CD1c-positive myeloid dendritic cell (primary cell): Measurements from ENCODE around the gene HCFC1.
"Not testable (repeated sequence)": the region's sequence is repeated elsewhere in the genome, so short reads cannot be mapped to it uniquely, and the experiment has no call there.

Experiments
- DNase-seq: peaks from one replicate; pipeline ENCODE4 v3.0.0-alpha.2; 2016; ENCODE audit errors: extremely low spot score

HCFC1 gene

DNA sequence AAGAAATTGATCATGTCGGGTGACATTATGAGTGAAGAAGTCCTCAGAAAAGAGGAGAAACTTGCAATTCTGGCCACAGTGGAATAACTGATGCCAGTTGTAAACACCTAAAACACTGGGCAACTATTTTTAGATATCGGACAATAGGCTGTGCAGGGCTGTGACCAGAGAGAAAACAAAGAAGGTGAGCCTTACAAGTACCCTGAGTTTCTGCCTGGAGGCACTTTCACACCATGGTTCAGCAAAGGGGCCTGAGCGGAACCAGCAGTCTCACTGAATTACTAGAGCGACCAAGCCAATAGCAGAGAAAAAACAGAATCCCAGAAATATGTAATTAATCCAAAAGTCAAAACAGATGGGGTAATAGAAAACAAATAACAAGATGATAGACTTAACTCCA, 36.9 kb upstream of the HCFC1 start:
- no peak for DNase-seq

DNA sequence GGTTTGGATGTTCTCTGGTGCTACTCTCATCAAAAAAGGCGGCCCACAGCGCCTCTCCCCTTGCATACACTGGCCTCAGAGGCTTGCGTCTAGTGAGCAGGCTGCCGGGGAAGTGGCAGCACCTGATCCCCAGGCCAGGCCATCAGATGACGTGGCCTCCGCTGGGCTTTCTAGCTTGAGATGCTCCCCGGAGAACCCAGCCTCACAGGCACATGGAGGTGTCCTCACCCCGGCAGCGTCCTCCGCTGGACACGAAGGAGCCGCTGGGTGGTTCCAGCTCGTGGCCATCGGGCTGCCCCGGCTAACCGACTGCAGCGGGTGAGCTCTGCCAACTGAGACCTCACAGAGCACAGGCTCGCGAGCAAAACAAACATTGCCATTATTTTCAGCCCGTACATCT, 35.3 kb upstream of the HCFC1 start:
- no peak for DNase-seq

DNA sequence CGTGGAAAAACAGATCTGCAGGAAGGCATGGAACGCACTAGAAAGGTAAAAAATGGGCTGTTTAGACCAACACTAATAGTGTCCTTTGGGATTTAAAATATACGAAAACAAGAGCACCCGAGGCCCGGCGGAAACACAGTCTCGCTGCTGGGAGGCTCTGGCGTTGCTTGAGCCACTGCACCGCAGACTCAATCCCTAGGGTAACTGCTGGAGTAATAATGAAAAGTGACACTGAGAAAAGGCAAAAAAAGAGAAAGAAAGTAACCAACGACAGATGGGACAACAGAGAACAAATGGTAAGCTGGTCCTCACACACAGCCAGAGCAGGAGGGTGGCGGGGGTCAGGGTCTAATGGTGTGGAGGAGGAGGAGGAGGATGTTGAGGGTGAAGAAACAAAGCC, 32.7 kb upstream of the HCFC1 start:
- DNase-seq = no peak

DNA sequence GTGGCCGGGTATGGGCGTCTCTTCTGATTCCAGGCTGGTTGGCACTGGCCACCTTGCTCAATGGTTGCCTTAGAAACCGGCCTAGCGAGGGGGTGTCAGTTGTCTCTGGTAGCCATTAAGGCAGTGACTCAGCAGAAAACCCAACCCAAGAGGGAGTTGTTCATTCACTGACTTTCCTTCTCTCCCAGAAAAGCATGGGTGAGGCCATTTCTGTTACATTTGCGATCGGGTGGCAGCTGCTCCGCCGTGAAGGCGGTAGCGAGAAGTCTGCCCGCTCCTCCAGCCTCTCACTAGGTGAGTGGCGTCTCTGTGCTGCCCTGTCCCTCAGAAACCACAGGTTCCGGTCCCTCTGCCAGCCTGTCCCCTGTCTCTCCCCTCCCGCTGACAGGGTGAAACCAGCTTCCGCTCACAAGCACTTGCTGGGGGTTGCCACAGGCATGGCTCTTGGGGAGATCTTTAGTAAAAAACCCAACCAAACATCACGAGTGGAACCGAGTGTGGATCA, 30.6 kb upstream of the HCFC1 start:
- peak; percentile 63 for DNase-seq

DNA sequence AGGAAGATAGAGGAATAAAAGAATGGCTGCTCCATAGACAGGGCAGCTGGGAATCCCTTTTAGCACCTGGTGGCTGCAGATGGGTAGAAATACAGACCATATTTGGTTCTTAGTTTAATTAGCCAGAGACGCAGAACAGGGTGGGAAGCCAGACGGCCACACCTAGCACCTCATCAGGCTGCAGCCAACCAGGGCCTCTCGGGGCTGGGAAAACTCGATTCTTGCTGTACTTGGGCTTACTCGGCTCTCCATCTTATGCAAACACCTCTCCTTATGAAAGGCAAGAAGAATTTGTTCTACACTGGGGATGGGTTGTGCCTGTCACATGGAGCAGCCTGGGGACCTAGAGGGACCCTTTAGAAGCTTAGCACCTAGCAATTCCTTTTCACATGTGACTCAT, 28.4 kb upstream of the HCFC1 start:
- no peak for DNase-seq

DNA sequence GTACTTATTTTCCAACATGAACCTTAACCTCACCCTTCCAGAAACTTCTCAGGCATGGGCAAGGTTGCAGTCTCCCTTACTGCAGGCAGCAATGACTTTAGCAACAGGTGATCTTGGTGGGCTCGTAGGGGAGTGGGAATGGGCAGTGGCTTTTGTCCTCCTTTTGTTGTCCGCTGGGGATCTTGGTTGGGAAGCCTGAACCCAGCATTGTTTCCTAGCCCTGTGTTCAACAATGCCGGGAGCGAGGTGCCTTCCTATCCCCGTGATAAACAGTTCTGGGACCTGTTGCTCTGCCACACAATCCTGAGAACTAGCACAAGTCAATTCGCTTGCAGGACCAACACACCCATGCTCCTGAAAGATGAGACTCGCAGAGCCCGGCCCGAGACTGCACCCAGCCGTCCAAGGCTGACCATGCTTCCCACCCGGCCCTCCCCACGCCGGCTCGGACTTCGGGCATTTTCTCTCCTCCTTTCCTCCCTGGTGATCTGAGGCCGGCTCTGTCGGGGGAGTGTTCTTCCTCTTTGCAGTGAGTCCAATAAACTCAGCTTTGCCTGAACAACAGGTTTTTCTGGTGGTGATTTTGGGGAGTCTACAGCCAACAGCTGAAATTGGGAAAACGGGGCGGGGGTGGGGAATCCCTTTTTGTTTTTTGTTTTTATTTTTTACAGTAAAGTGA, 27.9 kb upstream of the HCFC1 start:
- no peak for DNase-seq

DNA sequence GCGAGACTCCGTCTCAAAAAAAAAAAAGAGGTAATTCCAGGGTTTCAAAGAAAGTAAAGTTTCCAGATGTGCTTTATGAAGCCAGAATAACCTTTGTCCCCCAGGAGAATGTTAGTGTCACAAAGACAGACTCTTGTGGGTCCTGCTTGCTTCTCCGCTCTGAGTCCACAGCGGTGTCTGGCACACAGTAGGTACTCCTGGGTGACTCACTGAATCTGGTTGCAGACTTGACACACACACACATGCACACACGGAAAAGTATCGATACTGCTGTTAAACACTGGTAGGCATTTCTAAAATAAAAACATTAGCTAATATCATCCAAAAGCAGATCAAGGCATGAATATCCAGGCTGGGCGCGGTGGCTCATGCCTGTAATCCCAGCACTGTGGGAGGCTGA, 23.9 kb upstream of the HCFC1 start:
- no peak for DNase-seq

DNA sequence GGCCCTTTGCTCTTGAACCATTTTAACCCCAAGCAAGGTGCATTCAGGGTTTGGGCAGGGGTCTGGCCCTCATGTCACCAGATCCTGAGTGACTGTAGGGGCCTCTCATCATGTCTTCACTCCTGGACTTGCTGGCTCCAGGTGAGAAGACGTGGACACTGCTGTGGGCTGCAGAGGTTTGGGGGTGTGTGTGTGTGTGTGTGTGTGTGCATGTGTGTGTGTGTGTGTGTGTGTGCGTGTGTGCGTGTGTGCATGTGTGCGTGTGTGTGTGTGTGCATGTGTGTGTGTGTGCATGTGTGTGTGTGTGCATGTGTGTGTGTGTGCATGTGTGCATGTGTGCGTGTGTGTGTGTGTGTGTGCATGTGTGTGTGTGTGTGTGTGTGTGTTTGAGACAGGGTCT, 22.8 kb upstream of the HCFC1 start:
- DNase-seq = not testable (repeated sequence)

DNA sequence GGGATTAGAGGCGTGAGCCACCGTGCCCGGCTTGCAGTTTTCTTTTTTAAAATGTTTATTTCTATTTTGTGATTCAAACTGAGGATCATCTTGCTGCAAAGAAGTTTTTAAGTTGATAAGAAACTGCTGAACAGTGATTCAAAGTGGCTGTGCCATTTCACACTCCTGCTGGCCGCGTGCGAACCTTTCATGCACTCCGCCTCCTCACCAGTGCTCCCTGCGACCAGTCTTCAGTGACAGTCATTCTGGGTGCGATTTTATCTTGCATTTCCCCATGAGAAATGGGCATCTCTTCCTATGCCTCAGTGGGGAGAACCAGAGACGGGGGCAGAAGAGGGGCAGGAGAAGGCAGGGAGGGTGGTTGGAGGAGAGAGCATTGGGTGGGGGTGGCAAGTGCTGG, 22.4 kb upstream of the HCFC1 start:
- DNase-seq = no peak

DNA sequence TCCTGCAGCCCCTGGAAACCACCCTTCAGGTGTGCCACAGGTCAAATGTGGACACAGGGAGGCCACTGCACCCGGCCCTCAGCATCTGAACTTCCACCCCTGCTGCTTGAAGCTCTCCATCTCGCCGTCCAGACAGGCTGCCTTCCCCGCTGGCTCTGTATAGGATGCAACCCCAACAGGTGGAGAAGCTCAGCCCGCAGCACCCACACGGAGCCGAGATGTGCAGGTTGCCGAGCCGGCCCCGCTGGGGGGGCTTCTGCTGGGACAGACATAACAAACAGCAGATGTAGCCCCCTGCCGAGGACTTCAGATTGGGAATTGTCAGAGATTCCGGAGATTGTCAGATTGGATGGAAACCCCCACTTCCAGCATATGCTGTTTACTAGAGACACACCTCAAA, 21.5 kb upstream of the HCFC1 start:
- no peak for DNase-seq

DNA sequence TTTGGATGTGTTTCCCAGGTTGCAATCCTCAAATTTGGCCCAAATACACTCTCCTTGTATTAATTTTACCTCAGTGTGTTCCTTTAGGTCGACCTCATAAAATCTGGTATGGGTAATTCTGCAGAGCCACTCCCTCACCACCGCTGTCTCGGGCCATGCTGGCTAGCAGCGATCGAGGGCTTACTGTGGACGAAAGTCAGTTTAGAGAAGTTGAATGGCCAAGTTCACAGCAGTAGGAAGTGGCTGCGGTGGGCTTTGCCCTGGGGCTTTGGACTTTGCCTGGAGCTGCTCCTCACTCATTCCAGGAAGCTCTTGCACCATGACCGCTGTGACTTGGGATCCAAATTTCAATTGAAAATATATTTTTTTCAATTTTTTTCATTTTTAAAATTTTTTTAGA, 20.6 kb upstream of the HCFC1 start:
- DNase-seq = peak; percentile 28

DNA sequence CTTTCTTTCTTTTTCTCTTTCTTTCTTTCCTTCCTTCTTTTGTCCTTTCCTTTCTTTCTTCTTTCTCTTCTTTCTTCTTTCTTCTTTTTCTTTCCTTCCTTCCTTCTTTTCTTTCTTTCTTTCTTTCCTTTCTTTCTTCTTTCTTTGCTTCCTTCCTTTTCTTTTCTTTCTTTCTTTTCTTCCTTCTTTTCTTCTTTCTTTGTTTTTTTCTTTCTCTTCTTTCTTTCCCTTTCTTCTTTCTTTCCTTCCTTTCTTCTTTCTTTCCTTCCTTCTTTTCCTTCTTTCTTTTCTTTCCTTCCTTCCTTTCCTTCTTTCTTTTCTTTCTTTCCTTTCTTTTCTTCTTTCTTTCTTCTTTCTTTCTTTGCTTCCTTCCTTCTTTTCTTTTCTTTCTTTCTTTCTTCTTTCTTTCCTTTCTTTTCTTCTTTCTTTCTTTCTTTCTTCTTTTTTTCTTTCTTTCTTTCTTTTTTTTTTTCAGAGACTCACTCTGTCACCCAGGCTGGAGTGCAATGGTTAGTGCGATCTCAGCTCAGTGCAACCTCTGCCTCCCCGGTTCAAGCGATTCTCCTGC, 19.5 kb upstream of the HCFC1 start:
- DNase-seq = no peak

DNA sequence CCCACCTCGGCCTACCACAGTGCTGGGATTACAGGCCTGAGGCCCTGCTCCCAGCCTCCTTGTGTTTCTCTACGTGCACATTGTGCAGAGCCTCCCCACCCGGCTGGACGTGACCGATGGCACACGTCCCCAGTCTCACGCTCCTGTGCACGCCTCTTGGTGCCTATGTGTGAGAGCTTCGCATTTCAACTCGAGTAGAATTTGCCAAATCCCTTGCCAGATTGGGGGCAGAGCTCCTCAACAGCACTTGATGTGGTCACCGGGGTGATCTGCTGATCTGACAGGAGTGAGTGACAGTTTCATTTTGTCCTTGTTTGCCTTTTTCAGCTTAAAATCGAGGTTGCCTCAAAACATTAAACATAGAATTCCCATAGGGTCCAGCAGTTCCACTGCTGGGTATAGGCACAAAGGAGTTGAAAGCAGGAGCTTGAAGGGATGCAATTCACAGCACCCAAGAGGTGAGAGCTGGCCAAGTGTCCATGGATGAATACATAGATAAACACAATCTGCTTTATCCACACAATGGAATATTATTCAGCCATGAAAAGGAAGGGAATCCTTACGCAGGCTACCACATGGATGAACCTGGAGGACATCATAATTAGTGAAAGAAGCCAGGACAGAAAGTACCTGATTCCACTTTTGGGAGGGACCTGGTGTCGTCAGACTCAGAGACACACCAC, 18.5 kb upstream of the HCFC1 start:
- DNase-seq = no peak

DNA sequence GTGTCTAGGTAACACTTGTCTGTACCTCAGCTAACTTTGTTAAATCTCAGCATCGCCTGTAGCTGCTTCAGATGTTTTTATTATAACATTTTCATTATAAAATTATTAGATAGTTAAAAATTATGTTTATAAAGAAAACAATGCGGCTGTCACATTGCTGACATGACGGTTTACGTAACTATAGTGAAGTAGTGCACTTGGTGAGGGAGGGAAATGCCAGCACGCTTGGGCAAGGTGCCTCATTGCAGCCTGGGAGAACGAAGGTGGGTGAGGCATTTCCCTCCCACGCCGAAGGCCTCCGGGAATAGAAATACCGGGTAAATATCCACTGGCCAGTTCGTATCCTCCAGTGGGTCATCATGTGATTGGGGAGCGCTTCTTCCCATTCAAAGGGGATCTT, 16.9 kb upstream of the HCFC1 start:
- DNase-seq = no peak

DNA sequence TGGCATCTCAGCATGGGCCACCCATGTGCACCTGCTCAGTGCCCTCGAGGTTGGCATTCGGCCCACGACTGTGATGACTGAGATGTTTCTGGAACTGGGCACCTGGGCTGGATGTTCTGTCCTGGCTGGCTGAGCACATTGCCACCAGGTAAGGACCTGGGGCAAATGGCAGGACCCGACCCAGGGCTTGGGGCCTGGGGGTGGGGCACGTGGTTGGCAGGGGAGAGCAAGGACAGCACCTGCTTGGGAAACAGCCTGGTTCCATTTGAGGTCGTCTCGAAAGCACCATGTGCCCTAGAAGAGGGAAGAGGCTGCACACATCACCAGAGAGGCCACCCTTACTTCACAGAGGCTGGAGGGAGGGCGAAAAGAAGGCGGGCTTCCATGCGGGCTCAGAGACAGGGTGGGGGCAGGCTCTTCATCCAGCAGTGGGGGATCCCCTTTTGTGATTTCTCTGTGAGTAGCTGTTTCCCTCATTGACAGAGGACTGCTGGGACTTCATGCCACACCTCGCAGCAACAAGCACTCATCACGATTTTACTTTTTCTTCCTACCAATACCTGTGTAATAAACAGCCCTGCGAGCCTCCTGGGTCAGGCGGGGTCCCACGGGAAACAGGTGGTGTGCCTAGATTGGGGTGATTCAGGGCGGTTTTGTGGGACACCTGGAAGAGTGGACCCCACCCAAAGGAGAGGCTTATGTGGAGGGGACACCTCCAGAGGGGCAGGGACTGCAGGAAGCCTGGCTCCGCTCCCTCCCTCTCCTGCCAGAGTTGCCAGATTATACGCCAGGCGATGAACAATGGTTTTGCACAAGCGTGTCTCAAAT, 12.9 kb upstream of the HCFC1 start:
- no peak for DNase-seq

DNA sequence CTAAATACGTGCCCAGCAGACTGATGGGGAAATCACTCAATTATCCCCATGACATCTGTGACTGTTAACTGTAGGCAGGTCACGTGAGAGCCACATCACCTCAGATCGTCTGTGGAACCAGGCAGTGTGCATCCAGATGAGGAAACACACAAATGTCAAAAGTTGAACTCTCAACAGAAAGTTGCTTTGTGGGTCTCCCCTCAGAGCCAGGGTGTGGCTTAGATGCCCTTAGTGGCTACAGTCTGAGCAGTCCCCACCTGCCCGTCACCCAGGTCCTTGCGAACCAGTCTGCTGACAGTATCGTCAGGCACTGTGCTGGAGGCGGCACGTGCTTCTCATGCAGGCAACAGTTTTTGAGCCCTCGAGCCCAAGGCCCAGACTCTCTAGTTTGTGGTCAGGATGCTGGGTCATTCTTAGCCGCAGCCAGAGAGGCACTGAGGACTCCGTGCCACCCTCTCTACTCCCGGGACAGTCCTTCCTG, 11.7 kb upstream of the HCFC1 start:
- peak; percentile 66 for DNase-seq

DNA sequence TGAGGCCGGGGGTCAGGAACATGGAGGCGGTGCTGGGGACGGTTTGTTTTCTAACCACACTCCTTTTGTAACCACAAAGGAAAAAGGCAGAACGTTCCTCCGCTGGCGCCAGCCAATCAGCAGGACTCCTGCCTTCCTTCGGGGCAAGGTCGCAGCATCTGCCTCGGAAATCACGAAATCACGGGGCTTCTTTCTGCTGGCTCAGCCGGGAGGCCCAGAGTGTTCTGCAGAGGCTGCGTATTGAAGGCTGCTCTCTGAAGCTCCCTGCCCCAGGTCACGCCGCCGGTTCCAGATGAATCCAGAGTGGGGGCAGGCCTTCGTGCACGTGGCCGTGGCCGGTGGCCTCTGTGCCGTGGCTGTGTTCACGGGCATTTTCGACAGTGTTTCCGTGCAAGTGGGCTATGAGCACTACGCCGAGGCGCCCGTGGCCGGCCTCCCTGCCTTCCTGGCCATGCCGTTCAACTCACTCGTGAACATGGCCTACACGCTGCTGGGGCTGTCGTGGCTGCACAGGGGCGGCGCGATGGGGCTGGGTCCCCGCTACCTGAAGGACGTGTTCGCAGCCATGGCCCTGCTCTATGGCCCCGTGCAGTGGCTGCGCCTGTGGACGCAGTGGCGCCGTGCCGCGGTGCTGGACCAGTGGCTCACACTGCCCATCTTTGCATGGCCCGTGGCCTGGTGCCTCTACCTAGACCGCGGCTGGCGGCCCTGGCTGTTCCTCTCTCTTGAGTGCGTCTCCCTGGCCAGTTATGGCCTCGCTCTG, 10.3 kb upstream of the HCFC1 start:
- DNase-seq = peak; percentile 63

DNA sequence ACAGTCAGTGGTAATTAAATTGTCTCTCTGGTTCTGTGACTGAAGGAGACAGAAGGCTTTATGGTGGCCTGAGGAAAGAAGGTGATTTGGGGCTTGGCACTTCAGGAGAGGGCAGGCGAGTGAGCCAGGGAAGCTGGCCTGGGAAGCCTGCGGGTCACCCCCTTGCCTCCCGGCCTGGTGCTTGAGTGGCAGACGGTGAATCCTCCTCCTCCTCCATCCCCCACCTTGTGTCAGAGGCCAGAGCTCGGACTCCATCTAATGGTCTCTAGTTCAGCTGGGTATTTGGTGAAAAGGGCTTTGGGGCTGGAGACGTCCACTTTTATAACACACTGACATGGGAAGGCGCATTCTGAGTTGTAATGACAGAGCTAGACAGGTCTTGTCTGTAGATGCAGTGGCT, 9.6 kb upstream of the HCFC1 start:
- DNase-seq = no peak

DNA sequence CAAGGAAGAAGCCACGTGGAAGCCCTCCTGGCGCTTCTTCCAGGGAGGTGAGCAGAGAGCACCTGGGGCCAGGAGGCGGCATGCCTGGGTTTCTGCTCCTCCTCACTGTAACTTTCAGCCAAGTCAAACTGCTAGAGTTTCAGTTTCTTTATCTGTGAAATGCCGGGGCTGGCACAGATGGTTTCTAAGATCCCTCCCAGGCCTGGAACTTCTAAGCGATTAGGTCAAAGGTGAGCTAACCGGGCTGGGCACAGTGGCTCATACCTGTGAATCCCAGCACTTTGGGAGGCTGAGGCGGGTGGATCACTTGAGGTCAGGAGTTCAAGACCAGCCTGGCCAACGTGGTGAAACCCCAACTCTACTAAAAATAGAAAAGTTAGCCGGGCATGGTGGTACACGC, 8.8 kb upstream of the HCFC1 start:
- not testable (repeated sequence) for DNase-seq

DNA sequence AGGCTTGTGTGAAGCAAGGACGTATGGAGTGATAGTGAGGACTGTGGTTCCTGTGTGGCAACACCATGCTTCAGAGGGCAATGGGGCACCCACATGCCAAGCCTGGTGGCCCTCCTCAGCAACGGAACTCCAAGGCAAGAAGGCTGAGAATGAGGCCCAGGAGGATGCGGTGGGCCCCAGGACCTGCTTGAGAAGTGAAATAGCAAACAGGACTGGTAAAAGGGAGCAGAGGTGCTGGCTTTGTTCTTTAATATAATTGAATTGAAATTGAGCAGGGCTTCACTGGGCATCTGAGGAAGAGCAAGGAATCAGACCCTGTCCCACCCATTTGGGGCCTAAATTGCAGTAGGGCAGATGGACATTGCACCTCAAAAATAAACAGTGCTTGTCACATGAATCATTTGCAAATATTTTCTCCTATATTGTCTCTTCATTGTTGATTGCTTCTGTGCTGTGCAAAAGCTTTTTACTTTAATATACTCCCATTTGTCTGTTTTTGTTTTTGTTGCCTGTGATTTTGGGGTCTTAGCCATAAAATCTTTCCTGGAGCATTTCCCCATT, 3.2 kb upstream of the HCFC1 start:
- DNase-seq = no peak
